CD14-positive monocyte (primary cell): ENCODE measurements around the gene TBC1D16. TPM values are rescaled to one million over a fixed set of nuclear protein-coding genes. Genes with fewer than 3 reads are reported as not detected.

ENCODE experiments used
- DNase-seq, 3 donors: peaks; one replicate each; pipeline ENCODE4 v3.0.0-alpha.2; 2011 to 2022
- H2AFZ ChIP-seq: 2 replicates; pipeline ENCODE4 v1.6.0; 2012; ENCODE audit warnings: mild to moderate bottlenecking, low read depth, low read length, inconsistent platforms; ENCODE audit not compliant: insufficient read depth, poor library complexity, severe bottlenecking
- H3K27ac ChIP-seq, 2 donors: 1 replicate in 1 of 2; 2 replicates in 1 of 2; pipeline ENCODE4 v1.5.1; 2012 to 2013; ENCODE audit warnings: low read length in 2 of 2, control low read depth in 1 of 2, inconsistent platforms in 1 of 2, low read depth in 1 of 2, mild to moderate bottlenecking in 1 of 2
- H3K27me3 ChIP-seq, 2 donors: one replicate each; pipeline versions ENCODE4 v1.6.0 to v1.6.1; 2011 to 2013; ENCODE audit warnings: low read length in 2 of 2; ENCODE audit not compliant: control insufficient read depth in 2 of 2, insufficient read depth in 2 of 2
- H3K36me3 ChIP-seq, 2 donors: replicated peaks in 1 of 2; 1 replicate in 1 of 2; 2 replicates in 1 of 2; pipeline versions ENCODE4 v1.5.1 to v1.6.1; 2012 to 2013; ENCODE audit warnings: low read length in 2 of 2, control low read depth in 1 of 2, inconsistent platforms in 1 of 2, mild to moderate bottlenecking in 1 of 2; ENCODE audit not compliant: insufficient read depth in 2 of 2, control insufficient read depth in 1 of 2
- H3K4me1 ChIP-seq, 2 donors: 1 replicate in 1 of 2; 2 replicates in 1 of 2; pipeline versions ENCODE4 v1.5.1 to v1.6.1; 2012 to 2013; ENCODE audit warnings: low read length in 2 of 2, control low read depth in 1 of 2, inconsistent platforms in 1 of 2, mild to moderate bottlenecking in 1 of 2, moderate library complexity in 1 of 2; ENCODE audit not compliant: insufficient read depth in 2 of 2, control insufficient read depth in 1 of 2
- H3K4me2 ChIP-seq: replicated peaks from 2 replicates; pipeline ENCODE3; 2012; ENCODE audit warnings: low read length, moderate library complexity, mild to moderate bottlenecking; ENCODE audit not compliant: poor library complexity, severe bottlenecking; ENCODE audit errors: extremely low read depth
- H3K4me3 ChIP-seq, 3 experiments: fragments of 200-600 bp in 1 of 3; sonication (generic) in 1 of 3; replicated peaks in 1 of 3; 1 replicate in 2 of 3; 2 replicates in 1 of 3; pipeline ENCODE4 v1.5.1; 2011 to 2013; ENCODE audit warnings: low read length in 3 of 3, mild to moderate bottlenecking in 3 of 3, control low read depth in 2 of 3, low read depth in 2 of 3, inconsistent platforms in 1 of 3, moderate library complexity in 1 of 3
- H3K79me2 ChIP-seq: 2 replicates; pipeline ENCODE4 v1.6.0; 2012; ENCODE audit warnings: mild to moderate bottlenecking, control low read depth, inconsistent platforms, low read length, moderate library complexity; ENCODE audit not compliant: insufficient read depth
- H3K9ac ChIP-seq: 2 replicates; pipeline ENCODE4 v1.6.0; 2017; ENCODE audit warnings: low read length, mild to moderate bottlenecking; ENCODE audit not compliant: insufficient read depth, poor library complexity, severe bottlenecking
- H3K9me3 ChIP-seq, 2 donors: replicated peaks in 1 of 2; 1 replicate in 1 of 2; 2 replicates in 1 of 2; pipeline versions ENCODE4 v1.5.1 to v1.6.1; 2012 to 2013; ENCODE audit warnings: low read length in 2 of 2, control low read depth in 1 of 2; ENCODE audit not compliant: control insufficient read depth in 1 of 2, insufficient read depth in 1 of 2
- H4K20me1 ChIP-seq: 2 replicates; pipeline ENCODE4 v1.6.0; 2012; ENCODE audit warnings: mild to moderate bottlenecking, low read length, control low read depth, moderate library complexity; ENCODE audit not compliant: insufficient read depth
- H3K27ac Mint-ChIP-seq, 7 donors: one replicate each; pipeline ENCODE4 v1.8.0; 2020; ENCODE audit warnings: mild to moderate bottlenecking in 7 of 7, mixed read lengths in 7 of 7, moderate library complexity in 6 of 7, inconsistent platforms in 2 of 7
- H3K27me3 Mint-ChIP-seq, 3 donors: one replicate each; pipeline ENCODE4 v1.8.0; 2021 to 2022; ENCODE audit warnings: low read depth in 3 of 3, mild to moderate bottlenecking in 3 of 3, mixed read lengths in 3 of 3, moderate library complexity in 3 of 3, inconsistent platforms in 1 of 3
- H3K36me3 Mint-ChIP-seq, 2 donors: one replicate each; pipeline ENCODE4 v1.8.0; 2020; ENCODE audit warnings: mixed read lengths in 2 of 2, inconsistent platforms in 1 of 2, mild to moderate bottlenecking in 1 of 2
- H3K4me1 Mint-ChIP-seq: one replicate; pipeline ENCODE4 v1.8.0; 2020; ENCODE audit warnings: mild to moderate bottlenecking, mixed read lengths
- H3K4me3 Mint-ChIP-seq, 2 donors: one replicate each; pipeline ENCODE4 v1.8.0; 2020; ENCODE audit warnings: mild to moderate bottlenecking in 2 of 2, mixed read lengths in 2 of 2, moderate library complexity in 1 of 2
- H3K9me3 Mint-ChIP-seq, 7 donors: one replicate each; pipeline ENCODE4 v1.8.0; 2020 to 2022; ENCODE audit warnings: mixed read lengths in 7 of 7, mild to moderate bottlenecking in 6 of 7, moderate library complexity in 6 of 7, inconsistent platforms in 2 of 7
- WGBS: methylation state at CpG from one replicate; pipeline ENCODE4 v1.1.5; 2013; ENCODE audit warnings: missing lambda C conversion rate; ENCODE audit not compliant: insufficient coverage; 5-methylcytosine and 5-hydroxymethylcytosine counted together
- intact Hi-C, 2 donors: fragments of 100-400 bp; cut with micrococcal nuclease; formaldehyde crosslinking; loops; one replicate each; pipeline versions ENCODE4 v1.15.0 to v1.15.1; 2023
- polyA plus RNA-seq, 3 donors: library from polyadenylated mRNA; depleted of rRNA in 1 of 3; unstranded in 2 of 3; stranded (reverse) in 1 of 3; fragments of 300-500 nt in 2 of 3; fragments of >200 nt in 1 of 3; fragmentation: Illumina TruSeq in 2 of 3; gene quantifications; 1 replicate in 2 of 3; 2 replicates in 1 of 3; pipeline ENCODE4 v1.2.3, GENCODE V29; 2012 to 2021
- TF ChIP-seq, protein P1 (sequence below): fragments of 200-600 bp; IDR thresholded peaks from one replicate; pipeline ENCODE4 v1.8.0; 2022; ENCODE audit warnings: antibody characterized with exemption, mild to moderate bottlenecking

Gene TBC1D16
- polyA plus RNA-seq, 3 donors, result 0.11 to 0.53 (median 0.27) TPM

DNA sequence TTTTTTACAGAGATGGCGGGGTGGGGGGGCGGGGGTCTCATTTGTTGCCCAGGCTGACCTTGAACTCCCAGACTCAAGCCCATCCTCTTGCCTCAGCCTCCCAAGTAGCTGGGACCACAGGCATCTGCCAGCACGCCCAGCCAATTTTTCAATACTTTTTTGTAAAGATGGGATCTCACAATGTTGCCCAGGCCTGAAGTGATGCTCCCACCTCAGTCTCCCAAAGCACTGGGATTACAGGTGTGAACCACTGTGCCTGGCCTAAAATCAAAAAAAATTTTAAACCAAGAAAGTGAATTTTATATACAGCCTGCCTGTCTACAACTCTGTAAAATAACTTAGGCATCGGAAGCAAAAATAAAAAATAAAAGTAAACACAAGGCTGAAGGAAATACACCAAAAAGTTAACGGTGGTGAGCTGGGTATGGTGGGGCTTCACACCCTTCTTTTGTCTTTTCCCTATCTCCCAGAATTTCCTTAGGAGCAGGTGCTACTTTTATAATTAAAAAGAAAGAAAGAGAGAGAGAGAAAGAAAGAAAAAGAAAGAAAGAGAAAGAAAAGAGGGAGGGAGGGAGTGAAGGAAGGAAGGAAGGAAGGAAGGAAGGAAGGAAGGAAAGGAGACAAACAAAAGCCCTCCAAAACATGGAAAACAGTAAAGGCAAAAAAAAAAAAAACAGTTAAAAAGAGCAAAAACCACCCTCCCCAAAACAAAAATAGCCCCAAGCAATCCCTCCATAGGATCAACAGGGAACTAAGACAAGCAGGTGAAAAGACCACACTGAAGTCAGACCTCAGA is 51.4 kb downstream of the TBC1D16 start:
- Mint-ChIP-seq H3K4me1 (no peaks in the 10 kb centered on the region), H3K4me3 (no peak overlapping the region), H3K9me3 (peaks cover 0 to 2% (median 0%) of the 10 kb centered on the region in 7 donors), H3K36me3 (no peaks in the 10 kb centered on the region), H3K27ac (no peak overlapping the region), H3K27me3 (peaks cover 5 to 10% (median 7%) of the 10 kb centered on the region in 3 donors)
- Histone ChIP-seq H3K9ac (no peak overlapping the region), H4K20me1 (no peaks in the 10 kb centered on the region), H3K36me3 (no peaks in the 10 kb centered on the region), H3K4me1 (no peaks in the 10 kb centered on the region), H3K4me3 (no peak overlapping the region), H3K9me3 (no peaks in the 10 kb centered on the region), H3K4me2 (no peak overlapping the region), H3K27ac (no peak overlapping the region), H3K27me3 (no peaks in the 10 kb centered on the region), H2AFZ (no peak overlapping the region), H3K79me2 (no peaks in the 10 kb centered on the region)
- no CpG with 5 or more reads among the region's 5 CpGs for WGBS
- DNase-seq, result no peak
- intact Hi-C loops, result no loop called here
- TF ChIP-seq, protein P1, sequence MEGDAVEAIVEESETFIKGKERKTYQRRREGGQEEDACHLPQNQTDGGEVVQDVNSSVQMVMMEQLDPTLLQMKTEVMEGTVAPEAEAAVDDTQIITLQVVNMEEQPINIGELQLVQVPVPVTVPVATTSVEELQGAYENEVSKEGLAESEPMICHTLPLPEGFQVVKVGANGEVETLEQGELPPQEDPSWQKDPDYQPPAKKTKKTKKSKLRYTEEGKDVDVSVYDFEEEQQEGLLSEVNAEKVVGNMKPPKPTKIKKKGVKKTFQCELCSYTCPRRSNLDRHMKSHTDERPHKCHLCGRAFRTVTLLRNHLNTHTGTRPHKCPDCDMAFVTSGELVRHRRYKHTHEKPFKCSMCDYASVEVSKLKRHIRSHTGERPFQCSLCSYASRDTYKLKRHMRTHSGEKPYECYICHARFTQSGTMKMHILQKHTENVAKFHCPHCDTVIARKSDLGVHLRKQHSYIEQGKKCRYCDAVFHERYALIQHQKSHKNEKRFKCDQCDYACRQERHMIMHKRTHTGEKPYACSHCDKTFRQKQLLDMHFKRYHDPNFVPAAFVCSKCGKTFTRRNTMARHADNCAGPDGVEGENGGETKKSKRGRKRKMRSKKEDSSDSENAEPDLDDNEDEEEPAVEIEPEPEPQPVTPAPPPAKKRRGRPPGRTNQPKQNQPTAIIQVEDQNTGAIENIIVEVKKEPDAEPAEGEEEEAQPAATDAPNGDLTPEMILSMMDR, result no peak

DNA sequence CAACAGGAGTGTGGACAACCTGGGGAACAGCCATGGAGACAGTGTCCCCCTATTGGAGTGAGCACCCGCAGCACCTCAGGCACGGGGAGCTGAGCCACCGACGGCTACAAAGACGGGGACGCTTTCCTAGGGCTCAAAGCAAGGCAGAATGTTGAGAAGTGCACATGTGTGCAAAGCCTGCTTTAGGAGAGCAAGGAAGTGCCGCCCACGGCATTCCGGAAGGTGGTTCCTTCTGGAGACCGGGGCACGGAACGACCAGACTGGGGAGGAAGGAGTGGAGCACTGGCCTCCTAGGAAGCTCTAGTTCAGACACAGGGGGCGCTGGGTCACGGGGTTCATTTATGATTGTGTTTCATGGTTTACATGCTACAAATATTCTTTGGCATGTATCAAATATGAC is 52.2 kb downstream of the TBC1D16 start:
- WGBS, result 98% methylated on average over 6 of the region's 14 CpGs
- H3K4me1 ChIP-seq, result no peaks in the 10 kb centered on the region

More for the DNA sequence above, 52.2 kb downstream of the TBC1D16 start:
- no peaks in the 10 kb centered on the region for H3K27me3 ChIP-seq
- TF ChIP-seq, protein P1, result no peak
- no peaks in the 10 kb centered on the region for H3K9me3 ChIP-seq
- no peaks in the 10 kb centered on the region for H3K36me3 ChIP-seq
- H3K27ac ChIP-seq, result no peak overlapping the region
- no peaks in the 10 kb centered on the region for H3K36me3 Mint-ChIP-seq
- H3K79me2 ChIP-seq, result no peaks in the 10 kb centered on the region
- H3K9me3 Mint-ChIP-seq, result no peaks in the 10 kb centered on the region
- peaks cover 5 to 6% (median 5%) of the 10 kb centered on the region in 3 donors for H3K27me3 Mint-ChIP-seq
- no peak overlapping the region for H3K9ac ChIP-seq
- no peak overlapping the region for H3K27ac Mint-ChIP-seq
- no peak overlapping the region for H2AFZ ChIP-seq
- no peak overlapping the region for H3K4me3 ChIP-seq
- DNase-seq, result no peak
- H3K4me3 Mint-ChIP-seq, result no peak overlapping the region
- no peaks in the 10 kb centered on the region for H3K4me1 Mint-ChIP-seq
- no peak overlapping the region for H3K4me2 ChIP-seq
- intact Hi-C loops, result no loop called here
- no peaks in the 10 kb centered on the region for H4K20me1 ChIP-seq
